Caco-2 (cell line): ENCODE measurements around the gene SLC4A5. TPM values are rescaled to one million over a fixed set of nuclear protein-coding genes. Genes with fewer than 3 reads are reported as not detected.

Source experiments
- BruUV-seq: library from RNA; stranded (reverse); fragments of 400-500 nt; replicated peaks from 2 replicates; lab custom pipeline; 2021; lab: Mats Ljungman, UMichigan
- CTCF ChIA-PET: fragments of 300-600 bp; sonication (Branson Sonifier 250); formaldehyde crosslinking; loops from one replicate; lab custom pipeline; 2022; ENCODE audit warnings: antibody characterized with exemption; lab: Charles Lee
- POLR2A ChIA-PET: fragments of 300-600 bp; sonication (Branson Sonifier 250); formaldehyde crosslinking; loops from one replicate; lab custom pipeline; 2022; ENCODE audit warnings: antibody characterized with exemption; lab: Charles Lee
- DNase-seq, 2 experiments: peaks; one replicate each; pipeline versions ENCODE4 v3.0.0 to v3.0.0-alpha.2; 2020 to 2022
- H3K27me3 ChIP-seq: replicated peaks from 2 replicates; pipeline ENCODE4 v1.6.0; 2011; ENCODE audit warnings: low read length; ENCODE audit not compliant: control insufficient read depth, insufficient read depth
- H3K36me3 ChIP-seq: 2 replicates; pipeline ENCODE4 v1.5.1; 2011; ENCODE audit warnings: low read length; ENCODE audit not compliant: control insufficient read depth, insufficient read depth
- H3K4me1 ChIP-seq: fragments of 250-450 bp; sonication (Bioruptor Pico); 2 replicates; pipeline ENCODE4 v1.5.1; 2020; ENCODE audit warnings: mild to moderate bottlenecking
- H3K4me3 ChIP-seq: 2 replicates; pipeline ENCODE4 v1.5.1; 2011; ENCODE audit warnings: low read depth, mild to moderate bottlenecking, control low read depth, low read length
- H3K9me3 ChIP-seq: fragments of 250-450 bp; sonication (Bioruptor Pico); 2 replicates; pipeline ENCODE4 v1.5.1; 2020; ENCODE audit warnings: mild to moderate bottlenecking, moderate library complexity
- H3K27ac Mint-ChIP-seq: one replicate; pipeline ENCODE4 v1.8.0; 2022; ENCODE audit warnings: mixed read lengths; ENCODE audit not compliant: unreplicated experiment
- H3K27me3 Mint-ChIP-seq: one replicate; pipeline ENCODE4 v1.8.0; 2022; ENCODE audit warnings: mixed read lengths; ENCODE audit not compliant: insufficient read depth, unreplicated experiment
- H3K36me3 Mint-ChIP-seq: one replicate; pipeline ENCODE4 v1.8.0; 2022; ENCODE audit warnings: mild to moderate bottlenecking, mixed read lengths; ENCODE audit not compliant: insufficient read depth, unreplicated experiment
- H3K4me1 Mint-ChIP-seq: one replicate; pipeline ENCODE4 v1.8.0; 2022; ENCODE audit warnings: low read depth, mixed read lengths; ENCODE audit not compliant: unreplicated experiment
- H3K4me3 Mint-ChIP-seq: one replicate; pipeline ENCODE4 v1.8.0; 2022; ENCODE audit warnings: mild to moderate bottlenecking, moderate library complexity, mixed read lengths; ENCODE audit not compliant: unreplicated experiment
- H3K9me3 Mint-ChIP-seq: one replicate; pipeline ENCODE4 v1.8.0; 2022; ENCODE audit warnings: mixed read lengths; ENCODE audit not compliant: unreplicated experiment
- CTCF ChIP-seq, 2 experiments: fragments of 200-600 bp in 1 of 2; IDR thresholded peaks; 1 replicate in 1 of 2; 2 replicates in 1 of 2; pipeline versions ENCODE4 v1.5.1 to v1.8.0; 2011 to 2022; ENCODE audit warnings: antibody characterized with exemption in 1 of 2, control low read depth in 1 of 2, inconsistent platforms in 1 of 2, low read depth in 1 of 2, low read length in 1 of 2, mild to moderate bottlenecking in 1 of 2, moderate library complexity in 1 of 2; ENCODE audit not compliant: insufficient read depth in 1 of 2, severe bottlenecking in 1 of 2, unreplicated experiment in 1 of 2
- intact Hi-C: fragments of 100-400 bp; cut with micrococcal nuclease; formaldehyde crosslinking; loops from one replicate; pipeline ENCODE4 v1.10.0; 2022; ENCODE audit not compliant: unreplicated experiment
- total RNA-seq: library from RNA; stranded (reverse); gene quantifications from 2 replicates; pipeline ENCODE4 v1.2.3, GENCODE V29; 2022

SLC4A5 gene
- total RNA-seq, 1 experiment from 2014 or later, result 2.2 TPM

DNA sequence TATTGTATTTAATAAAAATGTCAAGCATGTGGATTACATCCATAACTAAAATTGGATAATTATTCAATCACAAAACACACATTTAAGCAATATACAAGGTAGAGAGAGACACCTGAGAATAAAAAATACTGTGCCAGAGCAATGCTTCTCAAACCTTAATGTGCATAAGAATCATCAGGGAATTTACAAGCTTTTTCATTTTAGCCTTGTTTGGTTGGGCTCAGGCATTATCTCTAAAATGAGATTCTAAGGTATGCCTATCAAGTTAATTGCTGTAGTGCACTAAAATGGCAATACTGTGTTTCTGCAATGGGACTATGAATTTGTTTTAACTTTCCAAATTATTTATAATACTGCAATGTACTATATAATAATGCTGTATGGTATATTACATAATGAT, 165.5 kb downstream of the SLC4A5 start:
- no peaks in the 10 kb centered on the region for H3K9me3 Mint-ChIP-seq
- no peaks in the 10 kb centered on the region for H3K27me3 Mint-ChIP-seq
- peak overlapping the region; percentile 60 for H3K4me3 ChIP-seq
- no peaks in the 10 kb centered on the region; the same call in 1 of the 2 replicates for H3K9me3 ChIP-seq
- H3K36me3 ChIP-seq, result no peaks in the 10 kb centered on the region
- no peaks in the 10 kb centered on the region for H3K27me3 ChIP-seq
- ChIA-PET CTCF (interaction anchor here (1.2 to 2.0 kb wide), 4 partner anchors 21 to 349 kb away, joined by 5 to 12 read pairs (median 8); partner anchors contain the start of genes BOLA3, MTHFD2 and STAMBP), POLR2A (interaction anchor here (1.4 to 1.8 kb wide), 4 partner anchors 21 to 349 kb away, joined by 6 to 23 read pairs (median 14); partner anchors contain the start of genes MTHFD2 and STAMBP)
- peaks cover 30% of the 10 kb centered on the region for H3K36me3 Mint-ChIP-seq
- 0 out of 2 replicates have a peak, but pooled peaks cover 4% of the 10 kb centered on the region for H3K4me1 ChIP-seq
- no TSS peak for BruUV-seq
- peak overlapping the region; percentile 78 for H3K4me3 Mint-ChIP-seq
- TF ChIP-seq CTCF (IDR thresholded peaks at IDR 0.05; ENCODE audit: insufficient read depth in 1 of 2, low read depth in 1 of 2, low read length in 1 of 2, severe bottlenecking in 1 of 2, unreplicated experiment in 1 of 2), result no peak
- H3K27ac Mint-ChIP-seq, result peak overlapping the region; percentile 46
- intact Hi-C loops, result loop anchor here (1.0 to 2.0 kb wide), 2 partner anchors 21 to 29 kb away; partner anchors contain the start of gene MTHFD2
- H3K4me1 Mint-ChIP-seq, result no peaks in the 10 kb centered on the region
- DNase-seq, result no peak

DNA sequence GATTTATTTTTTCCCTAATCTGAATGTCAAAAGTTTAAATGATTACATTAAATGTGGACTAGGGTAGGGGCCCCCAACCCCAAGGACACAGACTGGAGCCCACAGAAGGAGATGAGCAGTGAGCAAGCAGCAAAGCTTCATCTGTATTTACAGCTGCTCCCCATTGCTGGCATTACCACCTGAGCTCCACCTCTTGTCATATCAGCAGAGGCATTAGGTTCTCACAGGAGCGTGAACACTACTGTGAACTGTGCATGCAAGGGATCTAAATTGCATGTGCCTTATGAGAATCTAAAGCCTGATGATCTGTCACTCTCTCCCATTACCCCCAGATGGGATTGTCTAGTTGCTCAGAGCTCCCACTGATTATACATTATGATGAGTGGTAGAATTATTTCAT, 168.3 kb downstream of the SLC4A5 start:
- Mint-ChIP-seq H3K4me3 (no peak overlapping the region), H3K4me1 (no peaks in the 10 kb centered on the region), H3K27ac (no peak overlapping the region), H3K36me3 (peaks cover 58% of the 10 kb centered on the region), H3K9me3 (no peaks in the 10 kb centered on the region), H3K27me3 (no peaks in the 10 kb centered on the region)
- intact Hi-C loops, result no loop called here
- POLR2A ChIA-PET, result no interaction called here
- Histone ChIP-seq H3K4me3 (no peak overlapping the region), H3K36me3 (peaks cover 2% of the 10 kb centered on the region), H3K27me3 (no peaks in the 10 kb centered on the region), H3K9me3 (no peaks in the 10 kb centered on the region; the same call in 1 of the 2 replicates), H3K4me1 (0 out of 2 replicates have a peak, but pooled peaks cover 4% of the 10 kb centered on the region)
- BruUV-seq, result no TSS peak
- CTCF ChIA-PET, result interaction anchor here (0.5 kb wide), 1 partner anchor 323 kb away, joined by 3 read pairs; no protein-coding TSS in a partner anchor
- peak in 1 of 2 experiments; percentile 9 for DNase-seq
- no peak for TF ChIP-seq CTCF (IDR thresholded peaks at IDR 0.05; ENCODE audit: insufficient read depth in 1 of 2, low read depth in 1 of 2, low read length in 1 of 2, severe bottlenecking in 1 of 2, unreplicated experiment in 1 of 2)

- Mint-ChIP-seq H3K4me3 (no peak overlapping the region), H3K27me3 (no peaks in the 10 kb centered on the region), H3K9me3 (no peaks in the 10 kb centered on the region), H3K27ac (no peak overlapping the region), H3K36me3 (peaks cover 91% of the 10 kb centered on the region), H3K4me1 (no peaks in the 10 kb centered on the region)
- H3K27me3 ChIP-seq, result no peaks in the 10 kb centered on the region
- ChIA-PET CTCF (no interaction called here), POLR2A (no interaction called here)
- intact Hi-C loops, result no loop called here
- no TSS peak for BruUV-seq
- peaks cover 2% of the 10 kb centered on the region for H3K36me3 ChIP-seq
- no peaks in the 10 kb centered on the region for H3K4me1 ChIP-seq
- no peak for DNase-seq
- H3K9me3 ChIP-seq, result no peaks in the 10 kb centered on the region
- no peak overlapping the region for H3K4me3 ChIP-seq
- no peak for TF ChIP-seq CTCF (IDR thresholded peaks at IDR 0.05; ENCODE audit: insufficient read depth in 1 of 2, low read depth in 1 of 2, low read length in 1 of 2, severe bottlenecking in 1 of 2, unreplicated experiment in 1 of 2)
Observed at GRCh38 chr2:74168739-74169138, 174.5 kb downstream of the SLC4A5 start.

Other genes with a start within 250 kb of the SLC4A5 start
- gene BOLA3, start 195.5 kb downstream of the SLC4A5 start, total RNA-seq, result 71.5 and 79.7 TPM in 2 replicates
- 113 and 125 TPM in 2 replicates for gene MOB1A, start 164.5 kb downstream of the SLC4A5 start, total RNA-seq
- gene MTHFD2, start 144.8 kb downstream of the SLC4A5 start, total RNA-seq, result 416 and 470 TPM in 2 replicates
- gene DCTN1, start 36.9 kb upstream of the SLC4A5 start, total RNA-seq, result 132 and 139 TPM in 2 replicates
- 0.84 and 1.7 TPM in 2 replicates for gene C2orf81, start 78.2 kb upstream of the SLC4A5 start, total RNA-seq
- gene WDR54, start 78.3 kb upstream of the SLC4A5 start, total RNA-seq, result 8.4 and 9.9 TPM in 2 replicates
- gene RTKN, start 98.5 kb upstream of the SLC4A5 start, total RNA-seq, result 123 and 139 TPM in 2 replicates
- gene INO80B, start 111.7 kb upstream of the SLC4A5 start, total RNA-seq, result 25.2 and 29.1 TPM in 2 replicates
- 53.4 and 54.8 TPM in 2 replicates for gene WBP1, start 115.0 kb upstream of the SLC4A5 start, total RNA-seq
- gene MOGS, start 122.0 kb upstream of the SLC4A5 start, total RNA-seq, result 70.5 and 71.1 TPM in 2 replicates
- 88.4 and 102 TPM in 2 replicates for gene MRPL53, start 129.3 kb upstream of the SLC4A5 start, total RNA-seq
- gene CCDC142, start 139.6 kb upstream of the SLC4A5 start, total RNA-seq, result 39.0 and 47.1 TPM in 2 replicates
- 31.3 and 32.4 TPM in 2 replicates for gene TTC31, start 139.7 kb upstream of the SLC4A5 start, total RNA-seq
- gene LBX2, start 156.2 kb upstream of the SLC4A5 start, total RNA-seq, result 11.1 and 11.4 TPM in 2 replicates
- gene PCGF1, start 164.3 kb upstream of the SLC4A5 start, total RNA-seq, result 27.0 and 29.7 TPM in 2 replicates
- 0.68 and 0.72 TPM in 2 replicates for gene TLX2, start 171.0 kb upstream of the SLC4A5 start, total RNA-seq
- 0.50 and 1.4 TPM in 2 replicates for gene DQX1, start 182.8 kb upstream of the SLC4A5 start, total RNA-seq
- 154 and 156 TPM in 2 replicates for gene AUP1, start 186.3 kb upstream of the SLC4A5 start, total RNA-seq
- gene HTRA2, start 186.5 kb upstream of the SLC4A5 start, total RNA-seq, result 27.0 and 27.3 TPM in 2 replicates
- 13.8 and 15.9 TPM in 2 replicates for gene LOXL3, start 210.5 kb upstream of the SLC4A5 start, total RNA-seq
- gene DOK1, start 211.3 kb upstream of the SLC4A5 start, total RNA-seq, result 5.1 and 5.5 TPM in 2 replicates